Measurements from ENCODE around the gene TPO. TPM values are rescaled to one million over a fixed set of nuclear protein-coding genes. Genes with fewer than 3 reads are reported as not detected.

The TPO gene
- polyA plus RNA-seq, 3 donors, result not detected

- Histone ChIP-seq H3K4me1 (ENCODE audit: control insufficient read depth in 1 of 2, insufficient read depth in 2 of 2, low read length in 2 of 2) (no peaks in the 10 kb centered on the region), H3K4me3 (replicated peaks in 1 of 3; ENCODE audit: low read depth in 2 of 3, low read length in 3 of 3) (no peak overlapping the region), H2AFZ (ENCODE audit: insufficient read depth, low read depth, low read length, poor library complexity, severe bottlenecking) (no peak overlapping the region), H3K27me3 (ENCODE audit: control insufficient read depth in 2 of 2, insufficient read depth in 2 of 2, low read length in 2 of 2) (no peaks in the 10 kb centered on the region), H3K4me2 (replicated peaks; ENCODE audit: extremely low read depth, low read length, poor library complexity, severe bottlenecking) (no peak overlapping the region), H3K9ac (ENCODE audit: insufficient read depth, low read length, poor library complexity, severe bottlenecking) (no peak overlapping the region), H3K9me3 (replicated peaks in 1 of 2; ENCODE audit: control insufficient read depth in 1 of 2, insufficient read depth in 1 of 2, low read length in 2 of 2) (no peaks in the 10 kb centered on the region), H3K79me2 (ENCODE audit: insufficient read depth, low read length) (no peaks in the 10 kb centered on the region), H4K20me1 (ENCODE audit: insufficient read depth, low read length) (no peaks in the 10 kb centered on the region), H3K27ac (ENCODE audit: low read depth in 1 of 2, low read length in 2 of 2) (no peak overlapping the region), H3K36me3 (replicated peaks in 1 of 2; ENCODE audit: control insufficient read depth in 1 of 2, insufficient read depth in 2 of 2, low read length in 2 of 2) (no peaks in the 10 kb centered on the region)
- H3K4me3 Mint-ChIP-seq, result no peak overlapping the region
- no peak overlapping the region for H3K27ac Mint-ChIP-seq
- WGBS (ENCODE audit: insufficient coverage), result 90% methylated on average over 10 of the region's 13 CpGs
- peaks cover 0 to 5% (median 4%) of the 10 kb centered on the region in 3 donors for H3K27me3 Mint-ChIP-seq (ENCODE audit: low read depth in 3 of 3)
- no peak for TF ChIP-seq CTCF (IDR thresholded peaks at IDR 0.05)
- H3K36me3 Mint-ChIP-seq, result no peaks in the 10 kb centered on the region
- DNase-seq, result no peak
- intact Hi-C loops (cut with micrococcal nuclease), result no loop called here
- H3K9me3 Mint-ChIP-seq, result peaks cover 0 to 2% (median 0%) of the 10 kb centered on the region in 7 donors
- H3K4me1 Mint-ChIP-seq, result no peaks in the 10 kb centered on the region
These were observed 86.0 kb downstream of the TPO start for GRCh38 chr2:1499033-1499795.

GRCh38 chr2:1501038-1501851, 88.0 kb downstream of the TPO start:
- peaks cover 0 to 4% (median 0%) of the 10 kb centered on the region in 7 donors for H3K9me3 Mint-ChIP-seq
- Histone ChIP-seq H3K36me3 (replicated peaks in 1 of 2; ENCODE audit: control insufficient read depth in 1 of 2, insufficient read depth in 2 of 2, low read length in 2 of 2) (no peaks in the 10 kb centered on the region), H3K9me3 (replicated peaks in 1 of 2; ENCODE audit: control insufficient read depth in 1 of 2, insufficient read depth in 1 of 2, low read length in 2 of 2) (no peaks in the 10 kb centered on the region), H3K27me3 (ENCODE audit: control insufficient read depth in 2 of 2, insufficient read depth in 2 of 2, low read length in 2 of 2) (no peaks in the 10 kb centered on the region), H3K27ac (ENCODE audit: low read depth in 1 of 2, low read length in 2 of 2) (no peak overlapping the region), H3K4me1 (ENCODE audit: control insufficient read depth in 1 of 2, insufficient read depth in 2 of 2, low read length in 2 of 2) (no peaks in the 10 kb centered on the region), H3K4me2 (replicated peaks; ENCODE audit: extremely low read depth, low read length, poor library complexity, severe bottlenecking) (no peak overlapping the region), H3K9ac (ENCODE audit: insufficient read depth, low read length, poor library complexity, severe bottlenecking) (no peak overlapping the region), H2AFZ (ENCODE audit: insufficient read depth, low read depth, low read length, poor library complexity, severe bottlenecking) (no peak overlapping the region), H3K79me2 (ENCODE audit: insufficient read depth, low read length) (no peaks in the 10 kb centered on the region), H4K20me1 (ENCODE audit: insufficient read depth, low read length) (no peaks in the 10 kb centered on the region), H3K4me3 (replicated peaks in 1 of 3; ENCODE audit: low read depth in 2 of 3, low read length in 3 of 3) (no peak overlapping the region)
- no peak for TF ChIP-seq CTCF (IDR thresholded peaks at IDR 0.05)
- 92% methylated on average over 26 of the region's 27 CpGs for WGBS (ENCODE audit: insufficient coverage)
- no peak for DNase-seq
- H3K4me1 Mint-ChIP-seq, result no peaks in the 10 kb centered on the region
- H3K27ac Mint-ChIP-seq, result no peak overlapping the region
- H3K4me3 Mint-ChIP-seq, result no peak overlapping the region
- peaks cover 0 to 5% (median 4%) of the 10 kb centered on the region in 3 donors for H3K27me3 Mint-ChIP-seq (ENCODE audit: low read depth in 3 of 3)
- intact Hi-C loops (cut with micrococcal nuclease), result no loop called here
- H3K36me3 Mint-ChIP-seq, result no peaks in the 10 kb centered on the region

Data from CD14-positive monocyte (primary cell).